Activated CD8-positive, alpha-beta memory T cell treated with anti-CD3 and anti-CD28 coated beads, Interleukin-2, amount 50 U/mL, for 4 hours (primary cell): Measurements from ENCODE around the gene PGM2.
"Not testable (repeated sequence)": the region's sequence is repeated elsewhere in the genome, so short reads cannot be mapped to it uniquely, and the experiment has no call there.

Source experiments
- DNase-seq: peaks from one replicate; pipeline ENCODE4 v3.0.0-alpha.2; 2020

Gene PGM2

DNA sequence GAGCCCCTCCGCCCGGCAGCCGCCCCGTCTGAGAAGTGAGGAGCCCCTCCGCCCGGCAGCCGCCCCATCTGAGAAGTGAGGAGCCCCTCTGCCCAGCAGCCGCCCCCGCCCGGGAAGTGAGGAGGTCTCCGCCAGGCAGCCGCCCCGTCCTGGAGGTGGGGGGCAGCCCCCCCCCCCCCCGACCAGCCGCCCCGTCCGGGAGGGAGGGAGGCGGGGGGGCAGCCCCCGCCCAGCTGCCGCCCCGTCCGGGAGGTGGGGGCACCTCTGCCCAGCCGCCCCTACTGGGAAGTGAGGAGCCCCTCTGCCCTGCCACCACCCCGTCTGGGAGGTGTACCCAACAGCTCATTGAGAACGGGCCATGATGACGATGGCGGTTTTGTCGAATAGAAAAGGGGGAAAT is 6.0 kb upstream of the PGM2 start:
- DNase-seq = not testable (repeated sequence)

DNA sequence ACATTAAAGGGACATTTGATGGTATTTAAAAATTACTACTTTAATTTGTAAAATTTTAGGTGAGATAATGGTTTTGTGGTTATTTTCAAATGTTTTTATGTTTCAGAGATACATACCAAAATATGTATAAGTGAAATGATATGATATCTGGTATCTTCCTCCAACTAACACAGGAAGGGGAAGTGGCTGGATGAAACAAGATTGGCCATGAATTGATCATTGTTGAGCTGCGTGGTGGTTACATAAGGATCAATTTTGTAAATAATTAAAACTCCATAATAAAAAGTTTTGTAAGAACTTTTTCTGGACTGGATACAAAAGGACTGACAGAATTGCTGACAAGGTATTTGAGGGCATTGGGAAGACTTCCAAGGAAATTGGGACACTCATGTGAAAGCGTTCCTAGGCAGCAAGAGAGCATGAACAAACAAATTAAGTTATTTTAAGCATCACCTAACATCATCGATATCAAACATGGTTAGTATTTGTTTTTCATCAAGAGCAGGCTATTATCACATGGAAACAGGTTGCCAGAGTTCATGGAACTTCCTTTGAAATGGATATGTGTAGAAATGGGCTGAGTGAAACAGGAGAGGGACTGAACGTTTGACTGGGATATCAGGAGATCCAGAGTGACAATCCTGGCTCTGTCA is 4.4 kb upstream of the PGM2 start:
- DNase-seq = no peak

GRCh38 chr4:37825501-37825900 is 985 bp upstream of the PGM2 start:
- DNase-seq = not testable (repeated sequence)

GRCh38 chr4:37825968-37826294 is 555 bp upstream of the PGM2 start:
- DNase-seq = no peak

- DNase-seq = peak; percentile 17
Measured at GRCh38 chr4:37827030-37827685, 672 bp downstream of the PGM2 start.

DNA sequence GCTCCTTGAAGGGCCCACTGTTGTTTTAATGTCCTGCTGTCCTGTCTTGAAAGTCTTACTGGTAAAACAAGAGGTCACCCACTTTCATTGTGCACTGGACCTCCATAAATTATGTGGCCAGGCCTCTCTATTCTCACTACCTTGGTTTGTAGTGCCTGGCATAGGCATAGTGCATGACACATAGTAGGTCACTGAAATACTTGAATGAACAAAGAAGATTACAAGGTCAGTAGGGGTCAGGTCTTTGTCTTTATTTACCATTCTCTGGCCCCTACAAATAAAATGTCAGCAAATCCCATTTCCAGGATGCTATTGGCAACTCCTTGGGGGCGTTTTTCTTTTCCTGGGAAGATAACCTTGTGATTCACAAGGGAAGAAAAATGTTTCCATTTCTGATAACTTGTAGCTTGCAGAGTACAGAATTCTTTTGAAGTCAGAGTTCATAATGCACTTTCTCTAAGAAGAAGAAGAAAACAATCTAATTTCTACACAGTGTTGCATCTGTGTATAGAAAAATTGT is 1.4 kb downstream of the PGM2 start:
- no peak for DNase-seq

DNA sequence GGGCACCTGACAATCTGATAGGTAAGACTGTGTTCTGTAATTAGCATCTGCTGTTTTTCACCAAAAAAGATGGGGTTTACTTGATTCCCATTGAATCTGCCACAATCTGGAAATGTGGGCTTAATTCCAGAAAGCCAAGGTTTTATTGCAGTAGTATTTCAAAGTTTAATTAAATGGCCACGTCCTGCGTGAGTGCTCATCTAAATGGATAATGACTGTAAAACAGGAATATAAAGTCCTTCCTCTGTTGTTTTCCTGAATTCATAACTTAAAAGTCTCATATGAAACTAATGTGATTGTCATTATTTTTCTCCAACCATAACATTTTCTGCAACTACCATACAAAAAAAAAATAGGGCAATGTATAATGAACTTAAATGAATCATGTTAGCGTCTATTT is 2.4 kb downstream of the PGM2 start:
- DNase-seq = no peak

- no peak for DNase-seq
Measured at GRCh38 chr4:37830640-37831039, 4.2 kb downstream of the PGM2 start.

GRCh38 chr4:37835031-37835430 is 8.5 kb downstream of the PGM2 start:
- DNase-seq = no peak

DNA sequence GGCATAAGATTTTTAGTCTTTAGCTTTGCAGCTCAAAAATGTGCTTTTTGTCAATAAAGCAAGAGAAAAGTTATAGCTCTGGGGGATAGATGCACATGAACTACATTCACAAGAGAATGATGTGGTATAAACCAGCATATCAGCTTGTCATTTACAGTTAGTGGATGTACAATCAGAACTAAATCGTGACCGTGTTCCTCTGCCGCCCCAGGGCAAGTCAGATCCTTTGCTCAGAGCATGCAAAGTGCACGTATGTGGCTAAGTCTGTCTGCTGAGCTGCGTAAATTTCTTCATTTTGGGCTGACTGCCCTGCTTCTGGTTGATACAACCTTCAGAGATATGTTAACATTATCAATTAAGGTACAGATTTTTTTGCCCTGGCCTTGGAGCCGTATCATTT is 9.3 kb downstream of the PGM2 start:
- no peak for DNase-seq

DNA sequence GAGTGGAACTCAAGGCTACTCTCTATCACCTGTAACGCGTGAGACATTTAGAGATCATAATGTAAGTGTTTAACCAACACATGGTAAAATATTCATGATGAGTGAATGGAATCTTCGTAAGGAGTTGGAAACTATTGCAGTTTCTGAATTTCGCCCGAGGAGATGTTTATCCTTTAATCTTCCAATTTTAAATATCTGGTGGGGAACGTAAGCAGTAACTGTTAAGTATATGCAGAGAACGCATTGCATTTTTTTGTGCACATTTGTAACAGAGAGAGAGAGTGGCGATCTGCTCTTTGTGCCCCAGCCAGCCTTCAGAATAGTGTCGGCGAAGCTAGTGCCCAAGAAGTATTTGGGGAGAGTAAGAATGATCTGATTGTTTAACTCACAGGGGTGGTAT is 9.8 kb downstream of the PGM2 start:
- no peak for DNase-seq

GRCh38 chr4:37836838-37837440 is 10.5 kb downstream of the PGM2 start:
- no peak for DNase-seq

GRCh38 chr4:37837446-37837845 is 11.0 kb downstream of the PGM2 start:
- DNase-seq = no peak

DNA sequence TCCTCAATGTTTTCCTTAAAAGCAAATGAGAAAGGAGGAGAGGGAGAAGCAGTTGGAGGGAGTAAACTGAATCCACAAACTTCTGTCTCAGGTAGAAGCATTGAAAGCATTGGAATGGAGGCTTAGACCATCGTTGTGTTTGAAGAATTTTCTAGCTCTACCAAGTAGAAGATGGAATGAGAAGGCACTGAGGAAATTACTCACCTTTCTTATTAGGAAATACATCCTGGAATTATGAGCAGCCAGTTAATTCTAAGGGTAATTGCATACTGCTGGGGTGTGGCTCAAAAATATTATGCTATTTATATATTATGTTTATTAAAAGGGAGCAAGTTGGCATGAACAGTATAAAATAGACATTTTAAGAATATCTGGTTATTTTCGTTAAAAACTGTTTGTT is 12.9 kb downstream of the PGM2 start:
- DNase-seq = no peak

- no peak for DNase-seq
Measured at GRCh38 chr4:37844204-37844603, 17.7 kb downstream of the PGM2 start.

DNA sequence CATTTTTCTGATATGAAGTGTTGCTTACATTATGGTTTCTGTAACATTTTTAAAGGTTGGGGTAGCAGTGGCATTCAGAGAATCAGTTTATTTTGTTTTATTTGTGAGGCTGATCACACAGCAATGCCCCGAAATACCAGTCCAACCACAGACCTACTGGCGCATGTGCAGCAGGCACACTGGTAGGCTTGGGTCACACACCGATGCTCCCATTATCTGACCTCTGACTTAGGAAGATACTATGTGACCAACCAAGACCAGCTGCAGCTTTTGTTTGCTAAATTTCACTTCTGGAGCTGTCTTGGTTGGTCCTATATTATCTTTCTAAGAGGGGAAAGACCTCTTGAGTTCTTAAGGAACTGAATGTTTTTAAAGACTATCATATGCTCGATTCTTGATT is 18.7 kb downstream of the PGM2 start:
- DNase-seq = no peak

- DNase-seq = no peak
Measured at GRCh38 chr4:37847311-37847884, 20.9 kb downstream of the PGM2 start.

- no peak for DNase-seq
Measured at GRCh38 chr4:37852376-37852775, 25.9 kb downstream of the PGM2 start.

- no peak for DNase-seq
Measured at GRCh38 chr4:37858112-37858511, 31.6 kb downstream of the PGM2 start.

GRCh38 chr4:37858872-37859271 is 32.4 kb downstream of the PGM2 start:
- no peak for DNase-seq

- no peak for DNase-seq
Measured at GRCh38 chr4:37860266-37860665, 33.8 kb downstream of the PGM2 start.

GRCh38 chr4:37862961-37863360 is 36.5 kb downstream of the PGM2 start:
- no peak for DNase-seq

DNA sequence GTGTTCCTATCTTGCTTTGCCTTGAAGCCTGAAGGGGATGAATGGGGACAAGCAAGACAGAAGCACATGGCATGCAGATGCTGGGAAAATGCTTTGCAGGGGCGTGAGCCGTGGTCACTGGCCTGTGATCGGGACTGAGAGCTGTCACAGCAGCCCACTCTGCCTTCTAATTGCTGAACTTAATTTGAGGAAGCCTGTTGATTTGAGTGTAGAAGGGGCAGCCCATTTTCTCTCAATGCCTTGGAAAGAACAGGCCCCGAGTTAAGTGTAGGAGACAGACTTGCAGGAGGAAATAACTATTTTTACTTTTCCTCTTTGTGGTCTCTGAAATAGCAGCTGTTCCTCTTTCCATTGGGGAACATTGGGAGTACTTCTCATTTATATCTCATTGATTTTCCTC is 38.3 kb downstream of the PGM2 start:
- no peak for DNase-seq

DNA sequence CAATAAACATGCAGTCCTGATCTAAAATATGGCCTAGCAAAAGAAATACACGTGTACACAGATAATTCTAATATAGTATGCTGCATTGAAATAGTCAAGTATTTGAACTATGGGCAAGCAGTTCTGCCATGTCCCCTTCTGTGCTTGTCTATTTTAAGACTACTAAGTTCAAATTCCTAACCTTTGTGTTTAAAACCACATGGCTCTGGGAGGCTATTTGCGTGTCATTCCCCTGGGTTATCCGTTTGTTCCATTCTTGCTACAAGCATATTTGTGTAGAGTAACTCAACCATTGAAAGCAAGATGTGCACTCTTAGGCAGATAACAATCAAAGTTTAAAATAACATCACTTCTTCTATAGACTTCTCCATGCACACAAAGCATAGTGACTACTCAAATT is 39.0 kb downstream of the PGM2 start:
- DNase-seq = no peak
